ENCODE data around the gene CACNA1C.

CACNA1C gene

DNA sequence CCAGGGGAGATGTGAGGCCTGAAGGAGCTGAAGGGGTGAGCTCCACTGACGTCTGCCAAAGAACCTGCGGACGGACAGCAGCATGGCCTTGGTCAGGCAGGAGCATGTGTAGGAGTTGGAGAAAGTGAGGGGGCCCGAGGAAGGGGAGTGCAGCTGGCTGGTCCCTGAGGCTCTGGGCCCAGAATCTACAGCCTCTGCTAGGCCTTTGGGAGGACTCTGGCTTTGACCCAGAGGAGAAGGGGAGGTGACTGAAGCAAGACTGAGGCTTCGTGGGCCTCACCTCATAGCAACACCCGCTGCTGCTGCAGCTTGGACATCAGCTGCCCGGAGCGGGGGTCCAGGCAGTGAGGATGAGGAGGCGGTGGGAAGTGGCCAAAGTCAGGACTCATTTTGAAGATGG lies 525.4 kb downstream of the CACNA1C start:
- DNase-seq: no peak

DNA sequence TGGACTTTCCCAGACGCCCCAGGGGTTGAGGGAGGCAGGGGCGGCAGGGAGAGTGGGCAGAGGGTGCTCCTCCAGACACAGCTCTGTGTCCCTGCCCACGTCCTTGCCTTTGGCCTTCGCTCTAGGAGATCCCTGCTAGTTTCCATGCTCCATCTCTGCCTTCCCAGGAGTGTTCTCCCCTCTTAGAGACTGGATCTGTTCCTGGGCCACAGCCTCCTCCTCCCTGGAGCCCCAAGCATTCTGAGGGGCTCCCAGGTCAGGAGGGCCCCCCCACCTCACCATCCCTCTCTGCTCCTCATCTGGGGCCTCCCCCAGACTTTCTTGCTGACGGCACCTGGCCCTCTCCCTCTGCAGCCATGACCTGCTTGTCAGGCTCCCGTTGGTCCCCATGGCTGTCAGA lies 526.0 kb downstream of the CACNA1C start:
- DNase-seq: no peak

DNA sequence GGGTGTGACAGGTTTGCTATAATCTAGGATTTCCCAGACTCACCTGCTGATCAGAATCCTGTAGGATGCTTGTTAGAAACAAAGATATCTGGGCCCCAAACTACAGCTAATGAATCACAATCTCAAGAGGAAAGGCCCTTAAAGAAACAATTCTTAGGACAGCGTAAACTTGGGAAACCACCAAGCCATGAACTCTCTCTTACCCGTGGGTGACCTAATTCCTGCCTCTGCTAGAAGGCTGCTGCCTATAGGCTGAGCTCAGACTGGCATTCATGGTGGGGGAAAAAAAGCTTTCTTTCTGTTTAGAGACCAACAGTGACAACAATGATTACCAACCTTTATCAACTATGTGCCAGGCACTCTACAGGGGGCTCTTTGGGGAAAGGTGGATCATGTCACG lies 528.0 kb downstream of the CACNA1C start:
- no peak for DNase-seq

DNA sequence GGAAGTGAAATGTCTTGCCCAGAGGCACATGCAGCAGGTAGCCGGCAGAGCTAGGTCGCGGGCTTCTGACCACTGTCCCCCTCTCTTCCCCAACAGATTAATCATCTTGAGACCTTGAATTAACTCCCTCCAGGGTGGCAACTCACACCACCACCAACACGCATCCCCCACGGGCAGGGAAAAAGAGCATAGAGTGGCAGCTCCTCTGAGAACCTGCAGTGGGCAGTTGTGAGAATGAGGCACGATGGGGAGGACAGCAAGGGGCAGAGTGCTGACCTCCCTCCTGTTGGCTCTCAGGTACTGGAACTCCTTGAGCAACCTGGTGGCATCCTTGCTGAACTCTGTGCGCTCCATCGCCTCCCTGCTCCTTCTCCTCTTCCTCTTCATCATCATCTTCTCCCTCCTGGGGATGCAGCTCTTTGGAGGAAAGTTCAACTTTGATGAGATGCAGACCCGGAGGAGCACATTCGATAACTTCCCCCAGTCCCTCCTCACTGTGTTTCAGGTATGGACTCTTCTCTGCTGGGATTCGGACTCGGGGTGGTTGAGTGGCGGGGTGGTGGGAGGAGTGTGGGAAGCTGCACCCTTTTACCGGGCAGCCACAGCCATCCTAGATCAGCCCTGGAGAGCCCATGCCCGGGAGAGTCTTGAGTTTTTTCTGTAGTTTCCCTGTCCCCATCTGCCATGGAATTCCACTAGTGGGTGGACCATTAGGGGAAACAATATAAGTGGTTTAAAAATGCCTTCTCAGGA lies 528.7 kb downstream of the CACNA1C start:
- no peak for DNase-seq

DNA sequence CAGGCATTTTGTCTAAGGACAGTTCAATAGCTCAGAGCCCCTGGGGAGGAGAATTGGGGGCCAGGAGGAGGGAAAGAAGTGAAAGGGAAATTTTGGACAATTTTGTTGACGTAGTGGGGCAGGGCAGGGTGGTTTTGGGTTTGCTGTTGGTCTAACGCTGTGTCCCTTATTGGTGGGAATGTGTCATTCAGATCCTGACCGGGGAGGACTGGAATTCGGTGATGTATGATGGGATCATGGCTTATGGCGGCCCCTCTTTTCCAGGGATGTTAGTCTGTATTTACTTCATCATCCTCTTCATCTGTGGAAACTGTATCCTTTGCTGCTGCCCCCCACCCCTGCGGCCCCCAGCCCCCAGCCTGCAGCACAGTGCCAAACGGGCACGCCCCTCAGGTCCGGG lies 529.8 kb downstream of the CACNA1C start:
- no peak for DNase-seq

DNA sequence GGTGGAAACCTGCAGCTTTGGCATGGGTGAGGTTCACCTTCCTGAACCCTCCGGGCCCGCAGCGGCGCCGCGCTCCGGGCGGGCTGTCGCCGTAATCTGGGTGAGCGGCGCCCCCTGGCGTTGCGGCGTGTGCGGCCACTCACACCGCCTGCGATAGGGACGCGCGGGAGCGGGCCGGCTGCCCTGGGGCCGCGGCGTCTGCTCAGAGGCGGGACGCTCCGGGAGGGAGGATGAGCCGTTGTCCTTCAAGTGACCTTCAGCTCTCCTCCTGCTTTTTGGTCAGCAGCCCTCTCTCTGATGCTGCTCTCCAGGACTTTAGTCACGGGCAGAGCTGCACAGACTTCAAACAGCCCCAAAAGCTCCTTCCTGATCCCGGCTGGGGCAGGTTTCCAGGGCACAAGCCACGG lies 530.3 kb downstream of the CACNA1C start:
- peak; percentile 52 for DNase-seq

DNA sequence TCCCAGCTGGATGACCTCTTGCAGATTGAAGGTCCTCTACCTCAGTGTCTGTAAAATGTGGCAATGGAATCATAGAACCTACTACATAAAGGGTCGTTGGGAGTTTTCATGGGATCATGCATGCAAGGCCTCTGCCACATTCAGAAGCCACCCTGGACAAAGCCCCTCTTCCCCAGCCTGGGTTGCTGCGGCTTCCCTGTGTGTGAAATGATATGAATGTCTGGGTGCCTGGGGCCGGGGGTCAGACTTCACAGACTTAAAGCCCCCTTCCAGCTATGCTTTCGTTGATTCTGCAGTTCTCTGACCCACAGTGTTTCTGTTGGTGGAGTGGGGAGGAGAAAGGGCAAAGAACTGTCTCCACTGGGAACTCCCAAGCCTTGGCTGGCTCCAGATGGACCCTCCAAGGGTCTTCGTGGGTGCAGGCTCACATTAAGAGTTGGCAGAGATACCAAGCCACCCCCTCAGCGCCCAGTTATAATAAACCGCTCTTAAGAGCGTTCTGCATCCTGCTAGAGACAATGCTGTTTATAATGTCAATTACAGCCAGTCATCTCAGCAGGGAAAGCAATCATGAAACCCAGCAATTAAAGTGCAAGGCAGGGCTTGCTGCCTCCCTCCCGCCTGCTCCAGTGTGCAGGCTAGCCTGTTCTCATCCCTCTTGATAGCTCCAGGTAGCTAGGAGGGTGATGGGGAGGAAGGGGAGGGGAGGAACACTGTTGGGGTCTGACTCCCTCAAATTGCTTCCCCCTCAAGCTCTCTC lies 531.0 kb downstream of the CACNA1C start:
- DNase-seq: no peak

DNA sequence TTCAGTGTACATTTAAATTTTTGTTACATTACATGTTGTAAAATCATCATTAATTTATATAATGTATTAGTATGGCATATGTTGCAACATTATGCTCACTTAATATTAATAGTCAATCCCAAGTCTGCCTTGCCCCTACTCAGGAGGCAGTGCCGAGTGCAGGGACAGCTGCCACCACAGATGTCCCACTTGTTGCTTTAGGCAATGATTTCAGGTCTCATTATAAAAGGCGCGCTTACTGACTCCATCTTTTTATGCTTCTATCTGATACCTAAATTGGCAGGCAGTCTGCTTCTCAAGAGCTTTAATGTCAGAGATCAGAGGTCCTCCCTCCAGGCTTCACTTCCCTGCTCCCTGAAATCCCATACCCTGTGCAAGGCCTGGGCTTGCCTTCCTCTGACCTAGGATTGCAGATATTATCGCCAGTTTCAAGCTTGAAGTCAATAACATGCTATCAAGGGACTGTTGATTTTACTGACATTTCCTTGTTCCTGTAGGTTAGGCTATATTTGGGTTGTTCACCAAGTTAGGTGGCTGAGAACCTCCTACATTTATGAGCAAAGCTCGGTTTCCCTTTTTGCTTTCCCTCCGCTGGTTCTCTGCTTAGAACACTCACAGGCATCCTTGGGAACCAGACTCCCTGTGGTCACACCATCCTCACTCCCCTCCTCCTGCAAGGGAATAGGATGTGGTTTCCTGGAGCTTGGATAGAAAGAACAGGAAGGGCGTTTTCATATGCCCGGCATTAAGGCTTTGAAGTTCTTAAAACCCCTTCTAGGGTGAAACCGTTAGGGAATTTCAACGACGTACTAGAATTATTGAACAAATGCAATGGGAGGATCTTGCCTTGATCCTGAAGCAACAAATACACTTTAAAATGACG lies 533.6 kb downstream of the CACNA1C start:
- DNase-seq: no peak

DNA sequence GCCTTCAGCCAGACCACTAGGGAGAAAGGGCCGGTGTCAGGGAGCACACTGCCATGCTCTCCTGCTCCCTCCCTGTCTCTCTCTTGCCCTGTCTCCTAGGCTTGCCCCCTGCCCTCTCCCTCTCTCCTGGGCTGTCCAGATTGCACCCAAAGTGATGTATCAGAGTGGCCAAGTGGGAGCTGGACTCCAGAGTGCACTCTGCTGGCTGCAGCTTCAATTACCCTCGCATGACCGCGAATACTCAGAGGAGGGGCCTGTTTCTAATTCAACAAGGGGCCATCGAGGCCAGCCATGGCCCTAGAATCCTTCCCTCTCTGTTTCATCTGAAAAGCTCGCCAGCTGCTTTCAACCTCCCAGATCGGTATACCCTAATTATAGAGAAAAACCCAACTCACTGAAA lies 535.6 kb downstream of the CACNA1C start:
- DNase-seq: no peak

DNA sequence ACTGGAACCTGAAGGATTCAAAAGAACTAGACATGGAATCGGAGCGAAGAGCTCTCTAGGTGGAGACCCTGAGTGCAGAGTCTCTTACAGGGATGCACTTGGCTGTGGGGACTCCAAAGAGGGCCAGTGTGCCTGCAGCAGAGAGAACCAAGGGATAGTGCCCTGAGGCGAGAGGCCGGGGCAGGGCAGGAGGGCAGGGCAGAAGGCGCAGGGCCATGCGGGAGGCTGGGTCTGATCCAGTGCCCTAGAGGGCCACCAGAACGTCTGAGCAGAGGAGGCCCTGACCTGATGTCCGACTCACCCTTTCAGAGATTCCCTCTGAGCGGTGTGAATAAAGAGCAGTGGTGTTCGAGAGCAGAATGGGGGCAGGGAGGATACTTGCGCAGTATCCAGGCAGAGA lies 536.6 kb downstream of the CACNA1C start:
- DNase-seq: no peak

DNA sequence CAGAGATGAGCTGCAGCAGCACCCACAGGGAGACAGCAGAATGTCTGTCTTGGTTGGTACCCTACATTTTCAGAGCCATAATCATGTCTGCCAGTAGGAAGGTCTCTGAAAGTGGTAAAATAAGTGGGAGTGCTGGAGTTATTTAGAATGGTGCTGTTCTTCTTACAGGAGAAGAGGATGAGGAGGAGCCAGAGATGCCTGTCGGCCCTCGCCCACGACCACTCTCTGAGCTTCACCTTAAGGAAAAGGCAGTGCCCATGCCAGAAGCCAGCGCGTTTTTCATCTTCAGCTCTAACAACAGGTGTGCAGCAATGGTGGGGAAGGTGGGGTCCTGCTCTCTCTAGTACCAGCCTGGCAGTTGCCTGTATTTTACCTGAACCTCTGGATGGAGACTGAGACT lies 540.3 kb downstream of the CACNA1C start:
- no peak for DNase-seq

DNA sequence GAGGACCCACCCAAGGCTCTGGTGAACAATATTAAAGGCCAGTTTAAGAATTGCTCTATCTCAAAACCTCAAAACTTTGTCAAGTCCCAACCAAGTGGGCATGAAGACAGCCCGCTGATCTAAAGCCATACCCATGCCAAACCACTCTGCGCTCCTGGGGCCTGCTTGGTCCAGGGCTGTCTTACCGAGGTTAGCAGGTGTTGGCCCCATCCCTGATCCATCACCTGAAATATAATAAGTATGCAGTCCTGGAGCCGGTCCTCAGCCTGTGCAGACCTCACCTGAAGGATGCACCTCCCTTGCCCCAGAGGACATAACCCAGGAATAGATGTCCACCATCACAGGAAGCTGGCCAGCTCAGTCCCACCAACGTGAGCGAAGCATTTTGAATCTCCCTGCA lies 543.7 kb downstream of the CACNA1C start:
- no peak for DNase-seq

DNA sequence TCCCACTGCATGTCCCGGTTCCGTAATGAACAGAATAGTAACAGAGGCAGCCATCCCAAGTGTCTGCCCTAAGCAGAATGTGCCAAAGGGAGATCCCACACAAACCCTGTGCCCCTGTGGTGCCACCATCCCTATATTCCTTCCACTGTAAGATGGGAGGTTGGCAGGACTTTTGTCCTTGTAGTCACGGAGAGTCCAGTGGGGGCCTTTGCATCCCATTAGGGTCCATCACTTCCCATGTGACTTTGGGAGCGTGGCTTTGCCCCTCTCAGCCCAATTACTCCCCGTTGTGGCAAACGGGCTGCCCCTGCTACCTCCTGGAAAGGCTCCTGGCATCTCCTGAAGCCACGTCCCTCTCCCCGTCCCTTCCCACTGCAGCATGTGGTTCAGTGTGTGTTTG lies 552.5 kb downstream of the CACNA1C start:
- DNase-seq: no peak

DNA sequence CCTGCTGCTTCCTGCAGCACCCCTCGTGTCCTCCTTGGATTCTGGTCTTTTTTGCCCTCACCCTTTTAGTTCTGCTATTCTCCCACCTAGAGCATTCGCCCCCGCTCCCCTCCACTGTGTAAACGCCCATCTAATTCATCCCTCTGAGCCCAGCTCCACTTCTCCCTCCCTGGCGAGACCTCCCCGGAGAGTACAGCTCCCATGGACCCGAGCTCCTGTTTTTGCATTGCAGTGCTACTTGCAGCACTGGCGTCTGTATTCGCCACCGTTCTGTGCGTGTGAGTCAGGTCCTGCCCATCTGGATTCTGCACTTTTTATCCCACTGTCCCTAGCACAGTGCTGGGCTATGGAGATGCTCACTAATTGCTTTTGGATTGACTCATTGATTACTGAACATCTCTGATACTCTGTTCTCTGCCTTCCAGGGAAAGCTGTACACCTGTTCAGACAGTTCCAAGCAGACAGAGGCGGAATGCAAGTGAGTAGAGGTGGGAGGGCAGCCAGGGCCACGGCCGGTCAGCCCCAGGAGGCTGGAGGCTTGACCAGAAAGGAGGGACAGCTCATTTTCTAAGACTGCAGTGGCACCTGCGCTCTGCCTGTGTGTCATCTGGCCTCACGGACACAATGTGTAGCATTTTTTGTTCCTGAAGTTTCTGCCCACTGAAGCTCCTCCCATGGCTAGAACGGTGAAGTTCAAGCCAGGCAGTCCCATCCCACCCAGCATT lies 553.6 kb downstream of the CACNA1C start:
- no peak for DNase-seq

DNA sequence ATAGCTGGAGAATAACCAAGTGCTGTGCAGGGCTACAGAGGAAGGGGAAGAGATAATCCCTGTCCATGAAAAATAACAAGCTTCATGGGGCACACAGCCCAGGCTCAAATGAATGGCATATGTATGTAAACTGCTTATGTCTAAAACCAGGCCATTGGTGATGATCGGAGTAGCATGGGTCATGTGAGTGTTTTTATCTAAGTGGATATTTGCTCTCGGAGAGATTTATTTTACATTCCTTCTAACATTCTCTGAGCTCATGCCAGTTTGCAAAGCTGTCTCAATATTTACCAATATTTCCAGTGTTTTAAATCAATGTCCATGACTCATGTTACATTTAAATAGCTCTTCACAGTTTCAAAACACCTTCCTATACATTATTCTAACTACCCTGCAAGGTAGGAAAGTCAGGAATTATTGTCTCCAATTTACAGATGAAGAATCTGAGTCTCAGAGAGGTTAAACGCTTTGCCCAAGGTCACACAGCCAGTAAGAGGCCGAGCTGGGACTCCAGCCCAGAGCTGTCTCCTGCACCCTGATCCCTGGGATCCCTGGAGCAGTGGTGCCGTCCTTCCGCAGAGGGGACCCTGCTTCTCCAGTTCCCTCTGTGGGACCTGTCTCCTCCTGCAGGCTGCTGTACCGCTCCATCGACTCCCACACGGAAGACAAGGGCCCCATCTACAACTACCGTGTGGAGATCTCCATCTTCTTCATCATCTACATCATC lies 555.3 kb downstream of the CACNA1C start:
- no peak for DNase-seq

DNA sequence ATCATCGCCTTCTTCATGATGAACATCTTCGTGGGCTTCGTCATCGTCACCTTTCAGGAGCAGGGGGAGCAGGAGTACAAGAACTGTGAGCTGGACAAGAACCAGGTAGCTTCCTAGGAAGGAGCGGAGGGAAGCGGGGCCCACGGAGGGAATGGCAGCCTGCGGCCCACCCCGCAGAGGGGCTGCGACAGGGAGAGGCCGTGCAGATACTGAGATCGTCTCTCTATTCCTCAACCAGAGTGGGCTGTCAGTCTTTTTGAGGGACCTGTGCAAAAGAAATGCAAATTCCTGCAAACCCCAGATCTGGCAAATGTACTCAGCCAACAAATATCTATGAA lies 555.8 kb downstream of the CACNA1C start:
- no peak for DNase-seq

DNA sequence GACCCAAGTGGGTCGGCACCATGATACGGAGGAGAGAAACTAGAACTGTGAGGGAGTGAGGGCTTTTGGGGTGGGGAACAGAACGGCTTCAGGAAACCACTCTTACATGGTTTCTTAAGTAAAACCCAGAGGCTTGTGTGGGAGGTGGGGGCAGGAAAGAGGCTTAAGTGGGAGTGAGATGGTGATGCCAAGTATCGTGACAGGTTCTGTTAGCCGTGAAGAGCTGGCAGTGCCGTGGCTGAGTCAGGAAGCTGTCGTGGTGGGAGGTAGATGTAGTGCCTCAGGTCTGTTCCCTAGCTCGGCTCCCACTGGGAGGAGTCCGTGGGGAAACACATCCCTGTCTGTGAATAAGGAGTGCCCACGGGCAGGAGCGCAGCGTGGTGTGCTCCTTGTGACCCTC lies 556.2 kb downstream of the CACNA1C start:
- DNase-seq: no peak

DNA sequence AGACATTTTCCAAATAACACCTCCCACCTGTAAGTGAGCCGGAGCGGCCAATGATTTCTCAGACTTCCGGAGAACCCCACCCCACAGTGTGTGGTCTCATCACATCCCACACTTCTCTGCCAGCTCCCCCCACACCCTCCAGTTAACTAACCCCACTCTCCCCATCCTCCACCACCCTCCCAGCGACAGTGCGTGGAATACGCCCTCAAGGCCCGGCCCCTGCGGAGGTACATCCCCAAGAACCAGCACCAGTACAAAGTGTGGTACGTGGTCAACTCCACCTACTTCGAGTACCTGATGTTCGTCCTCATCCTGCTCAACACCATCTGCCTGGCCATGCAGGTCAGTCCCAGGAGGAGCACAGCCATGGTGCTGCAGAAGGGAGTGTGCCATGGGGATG lies 557.6 kb downstream of the CACNA1C start:
- DNase-seq: no peak

DNA sequence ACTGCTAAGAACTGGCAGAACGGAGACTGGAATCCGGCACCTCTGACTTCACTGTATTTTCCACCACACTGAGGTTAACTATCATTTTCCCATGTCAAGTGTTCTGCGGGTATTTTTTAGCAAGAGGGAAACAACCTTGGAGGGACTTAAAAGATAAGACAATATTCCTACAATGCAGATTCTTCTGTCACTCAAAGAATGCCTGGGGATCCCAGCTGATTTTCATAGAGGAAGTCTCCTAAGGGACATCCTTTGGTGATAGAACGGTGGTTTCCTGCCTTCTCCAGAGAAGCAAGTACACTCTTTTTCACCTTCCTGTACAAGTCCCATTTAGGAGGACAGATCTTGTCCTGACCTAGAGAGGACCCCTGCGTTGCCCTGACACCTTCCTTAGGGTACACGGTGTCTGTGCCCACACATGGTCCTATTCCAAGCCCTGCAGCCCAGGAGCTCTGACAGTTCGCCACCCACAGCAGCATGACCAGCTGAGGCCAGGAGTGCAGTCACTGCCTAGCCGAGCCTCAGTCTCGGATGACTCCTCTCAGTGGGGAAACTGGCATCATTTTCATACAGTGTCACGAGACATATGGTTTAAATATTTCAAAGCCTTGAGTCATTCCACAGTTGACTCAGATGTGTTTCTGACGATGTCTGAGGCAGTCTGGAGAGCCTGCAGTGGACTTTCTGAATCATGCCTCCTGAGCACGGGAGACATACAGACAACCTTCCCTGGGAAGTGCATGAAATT lies 560.7 kb downstream of the CACNA1C start:
- DNase-seq: no peak

DNA sequence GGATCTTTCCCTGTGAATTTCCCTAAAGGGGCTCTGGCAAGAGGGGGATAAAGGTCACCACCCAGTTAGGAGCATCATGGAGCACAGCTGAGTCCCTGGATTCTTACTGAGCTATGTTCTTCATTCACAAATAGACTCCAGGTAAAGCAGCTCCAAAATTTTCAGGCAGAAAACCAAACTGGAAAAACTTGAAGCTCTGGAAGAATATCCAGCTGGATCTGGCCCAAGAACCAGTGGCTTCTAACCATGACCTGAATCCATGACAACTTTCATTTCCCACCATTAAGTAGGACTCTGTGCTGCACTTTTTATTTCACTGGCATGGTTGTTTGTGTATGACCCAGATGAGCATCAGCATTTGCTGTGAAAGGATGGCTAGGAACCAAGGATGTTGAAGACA lies 561.6 kb downstream of the CACNA1C start:
- no peak for DNase-seq

DNA sequence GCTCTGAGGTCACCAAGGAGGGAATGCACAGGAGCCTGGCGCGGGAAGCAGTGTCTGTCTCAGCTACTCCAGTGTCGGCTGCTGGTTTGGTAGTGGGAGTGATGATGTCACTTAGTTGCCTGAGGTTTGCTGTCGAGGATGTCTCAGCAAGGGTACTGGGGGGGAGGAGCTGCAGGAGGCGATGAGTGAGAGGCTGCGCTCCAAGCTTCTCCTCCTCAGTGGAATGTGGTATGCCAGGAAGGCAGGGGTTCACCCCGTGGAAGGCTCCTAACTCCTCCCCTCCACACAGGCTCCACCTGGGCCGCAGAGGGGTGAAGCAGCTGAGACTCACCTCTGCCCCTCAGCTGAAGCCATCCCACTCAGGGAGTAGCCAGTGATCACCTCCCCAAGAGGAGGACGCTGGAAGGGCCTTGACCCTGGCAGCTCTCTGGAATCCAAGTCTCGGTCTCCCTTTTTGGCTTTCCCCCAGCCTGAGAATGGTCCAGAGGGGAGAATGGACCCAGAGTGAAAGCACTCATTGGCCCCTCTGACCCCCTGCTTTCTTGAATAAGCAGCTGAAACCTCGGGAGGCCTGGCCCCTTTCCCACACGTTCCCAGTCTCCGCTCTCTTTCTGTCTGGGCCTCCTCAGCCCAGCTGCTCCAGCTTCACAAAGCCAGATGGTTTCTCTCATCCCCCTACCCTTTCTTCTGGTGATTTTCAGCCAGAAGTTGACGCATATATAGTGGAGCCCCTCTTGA lies 563.0 kb downstream of the CACNA1C start:
- DNase-seq: no peak
